ENCODE data around the gene MARK2.

MARK2 gene

DNA sequence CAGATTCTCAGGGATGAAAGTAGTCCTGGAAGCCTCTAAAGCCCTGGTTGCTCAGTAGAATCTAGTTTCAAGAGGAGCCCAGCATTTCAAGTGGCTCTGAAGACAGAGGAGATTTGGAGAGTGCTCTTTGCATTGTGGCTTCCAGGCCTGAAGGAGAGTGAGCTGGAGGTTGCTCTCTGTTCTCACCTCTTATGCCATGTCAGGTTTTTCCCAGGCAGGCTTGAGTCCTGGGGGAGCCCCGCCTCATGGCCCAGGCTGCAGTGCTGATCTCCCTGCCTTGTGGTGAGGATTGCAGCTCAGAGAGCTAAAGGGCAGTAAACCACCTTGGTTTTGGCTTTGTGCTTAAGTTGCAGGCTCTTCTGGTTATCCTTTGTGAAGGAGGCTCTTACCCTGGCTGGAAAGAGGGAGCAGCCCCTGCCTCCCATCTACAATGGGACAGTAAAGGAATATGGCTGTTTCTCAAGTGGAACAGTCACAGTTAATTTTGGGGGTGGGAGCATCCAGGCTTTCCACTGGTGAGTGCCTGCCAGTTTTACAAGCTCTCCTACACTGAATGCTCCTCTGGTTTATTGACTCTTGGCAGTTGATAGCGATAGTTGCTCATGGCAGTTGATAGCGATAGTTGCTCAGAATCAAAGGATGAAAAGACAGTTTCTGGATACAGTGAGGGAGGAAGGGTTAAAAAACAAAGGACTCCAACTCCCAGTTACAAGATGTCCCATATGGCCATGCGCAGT, 45.5 kb downstream of the MARK2 start:
- DNase-seq = no peak

DNA sequence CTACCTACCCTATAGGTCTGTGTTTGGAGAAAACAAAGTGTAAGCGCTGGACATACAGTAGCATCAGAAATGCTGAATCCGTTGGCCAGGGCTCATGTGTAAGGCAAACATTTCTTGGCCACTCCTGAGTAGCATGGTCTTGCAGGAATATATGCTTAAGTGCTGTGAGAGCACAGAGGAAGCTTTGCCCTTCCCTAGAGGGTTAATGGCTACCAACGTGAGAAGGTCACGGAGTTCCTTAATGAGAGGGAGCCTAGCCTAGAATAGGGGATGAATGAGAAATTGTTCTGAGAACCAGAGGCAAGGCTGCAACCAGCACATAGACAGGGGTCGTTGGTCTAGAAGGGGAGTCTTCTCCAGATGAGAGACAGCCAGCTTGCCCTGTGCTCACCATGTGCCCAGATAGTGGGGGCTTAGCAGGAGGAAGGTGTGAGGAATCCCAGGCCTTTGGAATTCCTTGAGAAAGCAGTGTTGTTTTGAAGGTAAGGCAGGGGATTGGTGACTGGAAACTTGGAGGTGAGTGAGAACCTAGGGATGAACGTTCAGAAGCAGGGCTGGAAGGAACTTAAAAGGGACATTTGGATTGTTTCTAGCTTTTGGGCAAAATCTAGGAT, 48.6 kb downstream of the MARK2 start:
- no peak for DNase-seq

DNA sequence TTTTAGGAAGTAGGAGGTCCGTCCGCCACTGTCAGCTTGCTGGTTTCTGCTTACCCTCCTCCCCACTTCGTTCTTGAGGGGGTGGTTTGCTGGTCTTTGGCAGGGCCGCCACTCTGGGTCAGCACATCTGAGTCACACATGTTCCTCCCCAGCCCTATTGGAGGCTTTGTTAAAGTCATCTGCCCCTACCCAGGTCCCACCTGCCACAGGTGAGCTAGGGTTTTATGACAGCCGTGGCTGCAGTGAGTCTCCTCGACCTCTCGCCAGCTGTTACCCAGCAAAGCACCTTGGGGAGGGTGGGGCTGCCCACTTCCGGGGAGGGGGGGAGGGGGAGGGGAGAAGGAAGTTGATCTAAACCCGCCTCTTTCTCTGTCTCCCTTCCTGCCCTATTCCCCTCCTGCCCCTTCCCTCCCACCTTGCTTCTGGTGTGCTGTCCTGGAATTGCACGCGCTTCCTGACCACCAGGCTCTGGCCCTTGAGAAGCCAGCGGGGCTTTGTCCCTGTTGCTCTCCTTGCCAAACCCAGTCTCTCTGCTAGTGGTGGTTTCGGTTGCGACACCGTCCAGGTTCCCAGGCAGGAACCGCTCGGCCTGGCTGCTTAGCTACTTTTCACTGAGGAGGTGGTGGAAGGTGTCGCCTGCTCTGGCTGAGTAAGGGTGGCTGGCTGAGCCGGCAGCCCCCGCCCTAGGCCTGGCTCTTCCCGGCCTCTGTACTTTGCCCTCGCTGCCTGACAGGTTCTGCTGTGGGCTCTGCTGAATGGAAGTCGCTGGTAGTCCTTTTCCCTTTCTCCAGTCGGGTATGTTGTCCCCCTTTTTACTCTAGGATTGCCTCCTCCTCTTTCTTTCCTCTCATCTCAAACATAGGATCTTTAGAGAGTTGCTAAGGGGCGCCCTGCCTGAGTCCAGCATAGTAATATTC, 49.5 kb downstream of the MARK2 start:
- peak; percentile 81 for DNase-seq

DNA sequence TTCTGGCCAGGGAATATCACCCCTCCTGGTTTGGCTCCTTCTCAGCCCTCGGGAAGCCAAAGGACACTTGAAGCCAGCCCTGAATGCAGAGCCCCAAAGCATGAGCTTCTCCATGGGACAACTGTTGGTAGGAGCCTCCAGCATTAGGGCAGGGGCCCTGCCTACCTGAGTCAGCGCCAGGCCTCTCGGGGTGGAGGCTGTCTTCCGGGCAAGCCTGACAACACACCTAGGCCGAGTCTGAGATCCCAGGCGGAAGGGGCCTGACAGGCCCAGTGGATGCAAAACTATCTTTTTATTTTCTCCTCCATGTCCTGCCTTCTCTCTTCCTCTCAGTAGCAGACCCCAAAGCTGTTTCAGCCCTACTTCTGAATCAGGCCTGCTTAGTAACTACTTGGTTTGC, 50.4 kb downstream of the MARK2 start:
- DNase-seq = no peak

DNA sequence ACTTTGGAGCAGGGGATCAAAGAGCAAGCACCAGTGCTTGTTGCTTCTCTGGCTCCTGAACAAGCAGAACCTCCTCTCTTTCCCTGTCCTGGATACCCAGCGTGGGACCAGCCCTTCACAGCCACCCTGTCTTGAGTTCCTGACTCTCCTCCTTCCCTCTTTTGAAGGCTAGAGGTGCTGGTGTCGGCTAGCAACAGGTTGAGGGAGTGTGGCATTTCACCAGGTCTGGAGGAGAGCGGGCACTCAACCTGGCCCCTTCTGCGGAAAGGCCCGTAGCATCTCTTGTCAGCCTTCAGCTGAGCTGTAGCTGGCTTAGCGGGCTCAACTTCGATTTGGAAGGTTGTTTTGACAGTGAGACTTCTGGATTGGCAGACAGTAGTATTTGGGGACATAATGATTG, 51.5 kb downstream of the MARK2 start:
- DNase-seq = no peak

DNA sequence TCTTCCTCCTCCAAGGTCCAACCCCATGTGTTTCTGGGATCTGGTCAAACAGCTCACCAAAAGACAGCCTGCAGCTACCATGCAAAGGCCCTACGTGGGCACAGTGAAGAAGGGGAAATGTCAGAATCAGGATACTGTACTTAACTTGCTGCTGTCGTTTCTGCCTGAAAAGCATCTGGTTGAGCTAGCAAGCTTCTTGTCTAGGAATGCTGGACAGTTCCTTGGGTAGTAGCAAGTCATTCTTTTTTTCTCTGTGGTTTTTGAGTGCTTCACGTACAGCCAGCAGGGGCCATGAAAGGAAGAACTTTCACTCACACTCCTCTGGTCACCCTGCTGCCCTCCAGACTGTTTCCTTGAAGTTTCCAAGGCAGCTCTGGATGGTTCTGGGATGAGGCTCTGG, 53.3 kb downstream of the MARK2 start:
- no peak for DNase-seq

DNA sequence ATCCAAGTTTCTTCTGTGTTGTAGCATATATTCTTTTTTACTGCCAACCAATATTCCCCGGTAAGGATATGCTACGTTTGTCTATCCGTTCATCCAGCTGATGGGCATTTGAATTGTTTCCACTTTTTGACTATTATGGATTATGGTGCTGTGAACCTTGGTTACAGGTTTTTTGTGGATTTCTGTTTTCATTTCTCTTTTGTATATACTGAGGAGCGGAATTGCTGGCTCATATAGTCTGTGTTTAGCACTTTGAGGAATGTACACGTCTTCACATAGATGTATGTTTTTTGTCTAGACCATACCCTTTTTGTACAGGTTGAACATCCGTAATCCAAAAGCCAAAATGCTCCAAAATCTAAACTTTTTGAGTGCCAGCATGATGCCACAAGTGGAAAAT, 54.4 kb downstream of the MARK2 start:
- DNase-seq = no peak

DNA sequence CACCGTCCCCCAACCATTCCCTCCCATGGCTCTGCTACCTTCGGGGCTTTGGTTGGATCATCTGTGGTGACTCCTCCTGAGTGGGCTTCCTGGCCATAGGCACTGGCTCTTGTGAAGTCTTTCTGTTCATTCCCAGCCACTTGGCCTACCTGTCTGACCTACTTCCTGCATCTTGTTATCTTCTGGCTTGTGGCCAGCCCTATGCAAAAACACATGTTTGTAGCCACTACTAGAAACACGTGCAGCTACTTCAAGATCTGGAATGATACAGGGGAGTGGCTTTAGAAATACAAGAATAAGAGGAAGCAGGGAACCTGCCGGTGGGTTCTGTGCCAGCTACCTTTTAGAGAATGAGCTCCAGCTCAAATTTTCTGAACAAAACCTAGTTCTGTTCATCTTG, 57.2 kb downstream of the MARK2 start:
- no peak for DNase-seq

DNA sequence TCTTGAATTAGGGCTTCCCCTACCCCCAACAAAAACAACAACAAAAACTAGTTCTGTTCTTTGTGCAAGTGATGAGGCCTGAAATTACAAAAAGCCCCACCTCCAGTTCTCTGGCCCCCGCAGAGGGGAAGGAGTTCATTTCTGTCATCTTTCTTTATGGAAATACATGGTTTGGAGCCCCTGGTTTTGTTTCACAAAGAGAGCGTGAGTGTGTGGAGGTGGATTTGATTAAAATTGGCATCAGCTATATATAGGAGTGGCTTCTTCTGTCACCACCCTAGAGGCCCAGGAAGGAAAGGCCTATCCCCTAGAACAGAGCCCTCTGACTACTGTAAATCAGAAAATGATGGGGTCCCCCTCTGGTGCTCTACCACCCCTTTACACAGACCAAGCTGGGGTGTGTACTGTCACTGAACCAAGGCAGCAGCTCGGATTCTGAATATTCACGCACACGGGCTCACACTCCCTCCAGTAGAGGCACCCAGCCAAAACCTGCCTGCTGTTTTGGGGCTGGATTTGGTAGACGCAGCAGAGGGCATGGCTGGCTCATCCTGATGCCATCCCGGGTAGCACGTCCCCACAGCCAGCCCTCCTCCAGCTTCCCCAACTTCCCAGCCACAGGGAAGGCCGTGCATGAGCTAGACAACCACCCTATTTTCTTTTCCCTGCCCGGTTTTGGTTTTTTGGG, 58.7 kb downstream of the MARK2 start:
- DNase-seq = no peak

DNA sequence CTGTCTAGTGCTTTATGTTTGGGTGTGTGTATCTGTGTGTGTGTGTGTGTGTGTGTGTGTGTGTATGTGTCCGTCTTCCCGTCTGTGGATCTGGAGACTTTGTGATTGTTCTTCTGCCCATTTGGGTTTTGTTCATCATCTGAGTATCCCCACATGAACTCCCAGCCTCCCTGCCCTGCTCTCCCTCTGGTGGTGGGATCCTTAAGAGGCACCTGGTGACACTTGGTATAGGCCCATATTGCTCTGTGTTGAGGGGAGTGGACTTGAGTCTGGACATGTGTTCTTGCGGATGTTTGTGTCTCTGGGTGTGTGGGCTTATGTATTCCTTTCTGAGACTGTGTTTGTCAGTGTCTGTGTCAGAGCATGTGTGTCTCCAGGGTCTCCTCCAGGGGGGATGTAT, 62.8 kb downstream of the MARK2 start:
- no peak for DNase-seq

DNA sequence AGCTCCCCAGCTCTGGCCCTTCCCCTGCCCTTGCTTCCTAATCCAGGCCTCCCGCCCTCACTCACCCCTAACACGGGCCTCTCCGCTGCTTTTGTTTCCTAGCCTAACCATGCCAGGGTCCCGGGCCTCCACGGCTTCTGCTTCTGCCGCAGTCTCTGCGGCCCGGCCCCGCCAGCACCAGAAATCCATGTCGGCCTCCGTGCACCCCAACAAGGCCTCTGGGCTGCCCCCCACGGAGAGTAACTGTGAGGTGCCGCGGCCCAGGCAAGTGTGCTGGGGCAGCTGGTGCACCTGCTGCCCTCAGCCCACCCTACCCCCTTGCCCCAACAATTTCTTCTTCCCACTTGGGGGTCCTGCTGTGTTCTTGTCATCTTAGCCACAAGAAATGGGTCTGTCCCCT, 65.0 kb downstream of the MARK2 start:
- DNase-seq = no peak

DNA sequence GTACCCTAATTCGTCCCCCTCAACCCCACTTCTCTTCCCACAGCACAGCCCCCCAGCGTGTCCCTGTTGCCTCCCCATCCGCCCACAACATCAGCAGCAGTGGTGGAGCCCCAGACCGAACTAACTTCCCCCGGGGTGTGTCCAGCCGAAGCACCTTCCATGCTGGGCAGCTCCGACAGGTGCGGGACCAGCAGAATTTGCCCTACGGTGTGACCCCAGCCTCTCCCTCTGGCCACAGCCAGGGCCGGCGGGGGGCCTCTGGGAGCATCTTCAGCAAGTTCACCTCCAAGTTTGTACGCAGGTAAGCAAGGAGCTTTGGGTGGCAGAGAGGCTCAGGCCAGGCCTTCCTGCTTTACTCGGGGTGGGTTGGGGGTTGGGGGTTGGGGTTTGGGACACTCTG, 65.8 kb downstream of the MARK2 start:
- DNase-seq = no peak

DNA sequence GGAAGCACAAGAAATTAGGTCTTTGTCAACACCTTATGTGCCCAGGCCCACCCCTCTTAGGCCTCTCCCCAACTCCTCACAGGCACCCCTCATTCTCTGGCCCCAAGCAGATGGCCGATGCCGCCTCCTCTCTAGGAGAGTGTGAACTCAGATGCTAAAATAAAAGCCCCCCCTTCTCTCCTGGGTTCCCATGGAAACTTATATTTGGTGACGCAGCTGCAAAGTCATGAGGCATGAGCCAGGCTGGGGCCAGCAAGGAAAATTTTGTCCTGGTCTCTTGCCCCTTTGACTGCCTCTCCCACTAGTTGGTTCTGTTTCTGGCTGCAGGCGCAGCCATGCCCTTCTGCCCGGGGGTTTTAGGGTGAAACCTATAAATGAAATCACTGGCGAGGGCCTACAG, 66.3 kb downstream of the MARK2 start:
- no peak for DNase-seq

DNA sequence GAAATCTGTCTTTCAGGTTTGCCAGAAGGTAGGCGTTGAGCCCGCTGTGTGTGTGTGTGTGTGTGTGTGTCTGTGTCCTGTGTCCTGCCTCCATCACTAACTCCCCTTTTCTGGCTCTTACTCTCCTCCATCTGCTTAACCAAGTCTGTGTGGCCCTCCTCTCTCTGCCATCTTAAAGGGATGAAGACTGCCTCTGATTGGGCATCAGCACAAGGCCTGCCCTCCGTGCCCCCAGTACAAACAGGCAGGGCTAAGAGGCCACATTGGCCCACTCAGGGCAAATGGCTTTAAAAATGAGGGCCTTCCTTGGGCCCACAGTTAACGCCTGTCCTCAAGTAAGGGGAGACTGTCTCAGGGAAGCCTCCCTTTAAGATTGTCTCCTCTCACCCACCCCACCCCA, 67.2 kb downstream of the MARK2 start:
- DNase-seq = no peak

DNA sequence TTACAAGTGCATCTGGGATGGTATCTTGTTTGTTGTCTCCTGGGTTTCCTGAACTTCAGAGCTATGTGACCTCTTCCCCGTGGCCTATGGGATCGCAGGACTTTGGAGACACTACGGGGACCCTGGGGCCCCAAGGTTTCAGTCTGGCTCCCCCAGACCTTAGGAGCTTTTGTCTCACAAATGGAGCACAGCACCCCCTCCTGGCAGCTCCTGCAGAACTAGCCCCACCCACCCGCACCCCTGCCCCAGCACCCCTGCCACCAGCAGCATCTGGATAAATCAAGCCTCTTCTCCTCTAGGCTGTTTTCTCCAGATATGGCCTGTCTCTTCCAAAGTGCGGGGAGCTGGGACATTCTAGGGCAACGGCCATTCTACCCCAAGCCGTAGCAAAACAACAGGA, 67.7 kb downstream of the MARK2 start:
- no peak for DNase-seq

DNA sequence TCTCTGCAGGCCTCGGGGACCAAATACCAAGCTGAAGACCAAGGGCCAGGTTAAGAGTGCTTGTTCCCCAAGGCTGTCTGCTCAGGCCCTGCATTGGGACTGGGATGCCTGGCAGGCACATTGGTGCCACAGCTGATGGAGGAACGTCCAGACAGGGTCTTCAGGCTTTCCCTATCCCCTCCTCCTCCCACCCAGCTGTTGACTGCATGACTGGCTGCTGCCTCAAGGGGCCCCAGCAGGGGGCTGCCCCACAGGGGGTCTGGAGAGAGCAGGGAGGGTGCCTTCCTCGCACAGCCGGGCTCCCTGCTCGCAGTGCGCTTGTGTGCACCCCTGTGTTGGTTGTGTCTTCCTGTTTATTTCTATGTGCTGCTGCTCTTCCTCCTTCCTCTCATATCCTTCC, 68.2 kb downstream of the MARK2 start:
- no peak for DNase-seq

DNA sequence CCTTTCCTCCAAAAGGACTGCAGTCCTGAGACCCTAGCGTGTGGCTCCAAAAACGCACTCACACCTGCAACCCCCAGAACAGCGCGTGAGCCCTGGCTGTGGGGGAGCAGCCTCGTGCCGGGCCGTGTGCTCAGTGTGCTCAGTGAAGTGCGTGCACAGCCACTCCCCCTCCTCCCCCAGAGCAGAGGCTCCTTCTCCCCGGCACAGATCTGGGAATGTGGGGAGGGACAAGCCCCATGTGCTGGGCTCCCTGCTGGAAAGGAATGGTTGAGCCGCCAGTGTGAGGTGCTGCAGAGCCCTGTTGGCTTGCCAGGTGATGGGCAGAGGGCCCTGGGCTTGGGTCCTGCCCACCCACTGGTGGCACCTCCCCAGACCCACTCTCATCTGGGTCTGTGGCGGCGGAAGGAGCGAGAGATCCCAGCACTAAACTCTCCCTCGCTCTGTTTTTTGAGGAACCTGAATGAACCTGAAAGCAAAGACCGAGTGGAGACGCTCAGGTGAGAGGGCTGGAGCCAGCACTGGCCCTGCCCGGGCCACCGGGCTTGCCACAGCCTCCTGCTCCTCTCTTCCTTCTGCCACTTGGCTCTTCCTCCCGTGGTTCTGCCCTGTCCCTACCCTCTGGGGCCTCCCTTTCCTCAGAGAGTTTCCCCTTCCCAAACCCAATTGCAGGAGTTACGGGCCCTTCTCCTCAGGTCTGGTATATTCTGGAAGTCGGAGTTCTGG, 69.1 kb downstream of the MARK2 start:
- no peak for DNase-seq

DNA sequence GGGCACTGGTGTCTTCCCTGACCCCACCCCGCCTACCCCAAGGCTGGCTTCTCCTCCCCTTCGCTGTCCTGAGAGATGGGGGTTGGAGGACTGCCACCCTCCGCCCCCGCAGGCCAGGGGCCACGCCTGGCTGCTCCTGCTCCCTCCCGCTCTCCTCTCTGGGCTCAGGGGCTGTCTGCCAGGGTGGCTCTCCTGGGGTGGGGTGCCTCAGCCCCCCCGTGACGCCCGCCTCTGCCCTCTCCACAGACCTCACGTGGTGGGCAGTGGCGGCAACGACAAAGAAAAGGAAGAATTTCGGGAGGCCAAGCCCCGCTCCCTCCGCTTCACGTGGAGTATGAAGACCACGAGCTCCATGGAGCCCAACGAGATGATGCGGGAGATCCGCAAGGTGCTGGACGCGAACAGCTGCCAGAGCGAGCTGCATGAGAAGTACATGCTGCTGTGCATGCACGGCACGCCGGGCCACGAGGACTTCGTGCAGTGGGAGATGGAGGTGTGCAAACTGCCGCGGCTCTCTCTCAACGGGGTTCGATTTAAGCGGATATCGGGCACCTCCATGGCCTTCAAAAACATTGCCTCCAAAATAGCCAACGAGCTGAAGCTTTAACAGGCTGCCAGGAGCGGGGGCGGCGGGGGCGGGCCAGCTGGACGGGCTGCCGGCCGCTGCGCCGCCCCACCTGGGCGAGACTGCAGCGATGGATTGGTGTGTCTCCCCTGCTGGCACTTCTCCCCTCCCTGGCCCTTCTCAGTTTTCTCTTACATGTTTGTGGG, 69.9 kb downstream of the MARK2 start:
- no peak for DNase-seq

DNA sequence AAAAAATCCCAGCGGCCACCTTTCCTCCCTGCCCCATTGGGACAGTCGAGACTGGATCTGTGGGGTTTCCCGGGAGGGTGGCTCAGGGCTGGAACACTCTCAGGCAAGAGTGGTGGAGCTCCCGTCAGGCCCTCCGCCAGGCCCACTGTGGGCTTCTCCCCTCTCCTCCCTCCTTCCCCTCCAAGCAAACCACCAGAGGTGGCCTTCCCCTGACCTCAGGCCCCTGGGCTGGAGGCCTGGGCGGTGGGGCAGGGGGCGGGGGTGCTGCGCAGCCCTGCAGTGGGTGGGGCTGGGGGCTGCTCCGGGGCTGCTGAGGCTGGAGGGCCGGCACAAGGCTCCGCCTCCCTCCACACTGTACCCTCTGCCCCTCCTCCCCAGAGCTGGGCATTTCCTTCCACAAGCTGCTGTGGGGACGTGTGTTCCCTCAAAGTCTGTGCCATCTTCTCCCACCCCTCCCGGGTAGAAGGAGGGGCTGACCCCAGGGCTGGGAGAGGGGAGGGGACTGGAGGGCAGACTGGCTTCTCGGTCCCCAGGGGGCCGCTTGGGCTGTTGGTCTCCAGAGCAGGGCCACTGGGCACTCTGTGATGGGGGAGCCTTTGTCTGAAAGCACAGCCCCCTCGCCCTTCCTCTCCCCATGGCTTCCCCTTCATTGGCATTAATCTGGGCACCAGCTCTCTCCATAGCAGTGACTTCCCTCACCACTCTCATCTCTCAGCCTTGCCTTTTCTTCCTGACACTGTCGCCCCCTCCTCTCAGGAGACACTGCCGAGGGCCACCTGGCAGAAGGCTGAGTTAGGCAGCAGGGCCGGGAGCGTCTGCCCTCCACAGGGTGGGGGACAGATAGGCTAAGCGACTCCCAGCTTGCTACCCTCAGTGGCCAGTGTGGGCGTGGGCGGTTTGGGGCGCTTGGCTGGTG, 70.9 kb downstream of the MARK2 start:
- DNase-seq = no peak

DNA sequence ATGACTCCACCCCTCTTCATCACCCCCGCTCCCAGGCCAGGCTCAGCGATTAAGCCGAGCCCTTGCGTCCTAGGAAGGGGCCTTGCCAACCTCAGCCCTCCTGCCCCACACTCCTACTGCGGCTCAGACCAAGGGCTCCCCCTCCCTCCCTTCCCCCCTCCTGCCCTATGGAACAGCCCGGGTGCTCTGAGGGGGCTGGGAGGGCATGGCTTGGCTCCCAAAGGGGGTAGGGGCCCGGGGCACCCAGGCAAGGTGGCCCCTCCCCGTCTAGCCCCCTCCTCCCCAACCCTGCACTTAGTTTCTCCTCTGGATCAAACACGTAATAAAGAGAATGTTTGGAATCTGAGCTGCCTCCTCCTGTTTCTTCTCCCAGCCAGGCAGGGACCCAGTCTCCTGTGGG, 71.8 kb downstream of the MARK2 start:
- no peak for DNase-seq

DNA sequence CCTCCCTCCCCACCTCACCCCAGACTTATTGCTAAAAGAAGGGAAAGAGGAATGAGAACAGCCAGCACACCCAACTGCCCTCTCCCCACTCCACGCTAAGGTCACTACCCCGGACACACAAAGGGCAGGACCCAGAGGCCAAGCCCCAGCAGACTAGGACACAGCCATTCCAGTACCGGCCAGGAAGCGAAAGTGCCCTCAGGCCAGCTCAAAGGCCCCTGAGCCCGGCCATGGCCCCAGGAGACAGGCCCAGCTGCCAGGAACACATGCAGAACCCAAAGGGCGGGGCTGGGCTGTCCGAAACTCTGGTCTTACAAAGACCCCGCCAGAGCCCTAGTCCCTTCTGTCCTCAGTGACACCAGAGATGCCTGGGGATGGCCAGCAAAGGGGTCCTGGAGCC, 72.5 kb downstream of the MARK2 start:
- no peak for DNase-seq

Data from NCI-H510A treated with DMSO at 0.1 percent for 48 hours (cell line).